HEK293 (cell line): ENCODE data around the gene GLTPD2.

ENCODE experiments used
- PRDM10 ChIP-seq: fragments of 450-650 bp; formaldehyde crosslinking; IDR thresholded peaks from 2 replicates; pipeline ENCODE4 v1.5.1; 2016; ENCODE audit warnings: missing biosample characterization, missing genetic modification characterization
- REST ChIP-seq: fragments of 450-650 bp; formaldehyde crosslinking; IDR thresholded peaks from 2 replicates; pipeline ENCODE4 v1.5.1; 2016; ENCODE audit warnings: missing biosample characterization, missing genetic modification characterization
- SP7 ChIP-seq: fragments of 450-650 bp; formaldehyde crosslinking; IDR thresholded peaks from 2 replicates; pipeline ENCODE4 v1.5.1; 2016; ENCODE audit warnings: missing biosample characterization, missing genetic modification characterization
- TSHZ1 ChIP-seq: fragments of 450-650 bp; formaldehyde crosslinking; IDR thresholded peaks from 2 replicates; pipeline ENCODE4 v1.5.1; 2016; ENCODE audit warnings: missing biosample characterization, missing genetic modification characterization, borderline replicate concordance
- ZBTB1 ChIP-seq: fragments of 450-650 bp; formaldehyde crosslinking; IDR thresholded peaks from 2 replicates; pipeline ENCODE4 v1.5.1; 2016; ENCODE audit warnings: missing biosample characterization, missing genetic modification characterization
- ZBTB44 ChIP-seq: fragments of 450-650 bp; IDR thresholded peaks from 2 replicates; pipeline ENCODE4 v1.5.1; 2018; ENCODE audit warnings: missing biosample characterization, mild to moderate bottlenecking, missing genetic modification characterization
- ZBTB48 ChIP-seq: fragments of 450-650 bp; formaldehyde crosslinking; IDR thresholded peaks from 2 replicates; pipeline ENCODE4 v1.5.1; 2016; ENCODE audit warnings: missing biosample characterization, missing genetic modification characterization
- ZFP69B ChIP-seq: fragments of 450-650 bp; formaldehyde crosslinking; IDR thresholded peaks from 2 replicates; pipeline ENCODE4 v1.5.1; 2016; ENCODE audit warnings: missing biosample characterization, missing genetic modification characterization
- ZNF132 ChIP-seq: fragments of 450-650 bp; formaldehyde crosslinking; IDR thresholded peaks from 2 replicates; pipeline ENCODE4 v1.5.1; 2017; ENCODE audit warnings: missing biosample characterization, missing genetic modification characterization, borderline replicate concordance
- ZNF223 ChIP-seq: fragments of 450-650 bp; formaldehyde crosslinking; IDR thresholded peaks from 2 replicates; pipeline ENCODE4 v1.5.1; 2016; ENCODE audit warnings: missing biosample characterization, missing genetic modification characterization
- ZNF274 ChIP-seq, 2 experiments: fragments of 200-500 bp in 1 of 2; fragments of 450-650 bp in 1 of 2; sonication (Bioruptor generic) in 1 of 2; formaldehyde crosslinking in 1 of 2; IDR thresholded peaks; 2 replicates each; pipeline versions ENCODE4 v1.5.1 to v1.6.1; 2014 to 2016; ENCODE audit warnings: borderline replicate concordance in 1 of 2, inconsistent platforms in 1 of 2, low read length in 1 of 2, missing biosample characterization in 1 of 2, missing genetic modification characterization in 1 of 2
- ZNF341 ChIP-seq: fragments of 450-650 bp; formaldehyde crosslinking; IDR thresholded peaks from 2 replicates; pipeline ENCODE4; 2016; ENCODE audit warnings: low read depth, missing biosample characterization, missing genetic modification characterization
- ZNF366 ChIP-seq: fragments of 450-650 bp; formaldehyde crosslinking; conservative IDR thresholded peaks from 2 replicates; pipeline ENCODE4 v1.5.1; 2016; ENCODE audit warnings: missing biosample characterization, missing genetic modification characterization
- ZNF416 ChIP-seq: fragments of 450-650 bp; formaldehyde crosslinking; IDR thresholded peaks from 2 replicates; pipeline ENCODE4 v1.5.1; 2016; ENCODE audit warnings: missing biosample characterization, missing genetic modification characterization
- ZNF596 ChIP-seq: fragments of 450-650 bp; IDR thresholded peaks from 2 replicates; pipeline ENCODE4 v1.5.0; 2018; ENCODE audit warnings: missing biosample characterization, mild to moderate bottlenecking, missing genetic modification characterization, moderate library complexity
- ZNF670 ChIP-seq: fragments of 450-650 bp; formaldehyde crosslinking; IDR thresholded peaks from 2 replicates; pipeline ENCODE4 v1.5.1; 2016; ENCODE audit warnings: missing biosample characterization, missing genetic modification characterization, low read depth
- ZNF792 ChIP-seq: fragments of 450-650 bp; formaldehyde crosslinking; IDR thresholded peaks from 2 replicates; pipeline ENCODE4 v1.5.1; 2016; ENCODE audit warnings: missing biosample characterization, missing genetic modification characterization
- TF ChIP-seq, protein P1 (sequence below): fragments of 450-650 bp; formaldehyde crosslinking; conservative IDR thresholded peaks from 2 replicates; pipeline ENCODE4 v1.5.1; 2016; ENCODE audit warnings: low read depth, missing biosample characterization, missing genetic modification characterization
- TF ChIP-seq, protein P2 (sequence below): fragments of 450-650 bp; formaldehyde crosslinking; IDR thresholded peaks from 2 replicates; pipeline ENCODE4 v1.5.1; 2017; ENCODE audit warnings: missing biosample characterization, mild to moderate bottlenecking, missing genetic modification characterization, moderate library complexity

GLTPD2 gene

GRCh38 chr17:4833941-4834680 is 45.3 kb downstream of the GLTPD2 start (continued):
- TF ChIP-seq TSHZ1 (tag by site-specific recombination) (no peak), REST (tag by site-specific recombination) (no peak), ZNF274 (IDR thresholded peaks at IDR 0.05; ENCODE audit: low read length) (no peak), ZNF274 (tag by site-specific recombination; IDR thresholded peaks at IDR 0.05; ENCODE audit: borderline replicate concordance) (no peak), ZBTB48 (tag by site-specific recombination) (peak; percentile 88; the same call in 1 of the 2 replicates), ZNF596 (no peak), ZNF416 (no peak), ZNF670 (tag by site-specific recombination) (no peak), ZNF223 (tag by site-specific recombination) (0 out of 2 replicates have a peak, but pooled peaks have one; percentile 36), ZNF792 (tag by site-specific recombination) (no peak), ZNF341 (tag by site-specific recombination) (peak; percentile 47; the same call in 1 of the 2 replicates), ZFP69B (peak; percentile 49), ZNF366 (tag by site-specific recombination) (peak; percentile 95), ZBTB1 (tag by site-specific recombination) (no peak), PRDM10 (tag by site-specific recombination) (peak; percentile 30), SP7 (tag by site-specific recombination) (no peak), ZNF132 (no peak), ZBTB44 (tag by site-specific recombination) (no peak)
- TF ChIP-seq, protein P1, sequence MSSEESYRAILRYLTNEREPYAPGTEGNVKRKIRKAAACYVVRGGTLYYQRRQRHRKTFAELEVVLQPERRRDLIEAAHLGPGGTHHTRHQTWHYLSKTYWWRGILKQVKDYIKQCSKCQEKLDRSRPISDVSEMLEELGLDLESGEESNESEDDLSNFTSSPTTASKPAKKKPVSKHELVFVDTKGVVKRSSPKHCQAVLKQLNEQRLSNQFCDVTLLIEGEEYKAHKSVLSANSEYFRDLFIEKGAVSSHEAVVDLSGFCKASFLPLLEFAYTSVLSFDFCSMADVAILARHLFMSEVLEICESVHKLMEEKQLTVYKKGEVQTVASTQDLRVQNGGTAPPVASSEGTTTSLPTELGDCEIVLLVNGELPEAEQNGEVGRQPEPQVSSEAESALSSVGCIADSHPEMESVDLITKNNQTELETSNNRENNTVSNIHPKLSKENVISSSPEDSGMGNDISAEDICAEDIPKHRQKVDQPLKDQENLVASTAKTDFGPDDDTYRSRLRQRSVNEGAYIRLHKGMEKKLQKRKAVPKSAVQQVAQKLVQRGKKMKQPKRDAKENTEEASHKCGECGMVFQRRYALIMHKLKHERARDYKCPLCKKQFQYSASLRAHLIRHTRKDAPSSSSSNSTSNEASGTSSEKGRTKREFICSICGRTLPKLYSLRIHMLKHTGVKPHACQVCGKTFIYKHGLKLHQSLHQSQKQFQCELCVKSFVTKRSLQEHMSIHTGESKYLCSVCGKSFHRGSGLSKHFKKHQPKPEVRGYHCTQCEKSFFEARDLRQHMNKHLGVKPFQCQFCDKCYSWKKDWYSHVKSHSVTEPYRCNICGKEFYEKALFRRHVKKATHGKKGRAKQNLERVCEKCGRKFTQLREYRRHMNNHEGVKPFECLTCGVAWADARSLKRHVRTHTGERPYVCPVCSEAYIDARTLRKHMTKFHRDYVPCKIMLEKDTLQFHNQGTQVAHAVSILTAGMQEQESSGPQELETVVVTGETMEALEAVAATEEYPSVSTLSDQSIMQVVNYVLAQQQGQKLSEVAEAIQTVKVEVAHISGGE (tag by site-specific recombination), result peak; percentile 75
- TF ChIP-seq, protein P2, sequence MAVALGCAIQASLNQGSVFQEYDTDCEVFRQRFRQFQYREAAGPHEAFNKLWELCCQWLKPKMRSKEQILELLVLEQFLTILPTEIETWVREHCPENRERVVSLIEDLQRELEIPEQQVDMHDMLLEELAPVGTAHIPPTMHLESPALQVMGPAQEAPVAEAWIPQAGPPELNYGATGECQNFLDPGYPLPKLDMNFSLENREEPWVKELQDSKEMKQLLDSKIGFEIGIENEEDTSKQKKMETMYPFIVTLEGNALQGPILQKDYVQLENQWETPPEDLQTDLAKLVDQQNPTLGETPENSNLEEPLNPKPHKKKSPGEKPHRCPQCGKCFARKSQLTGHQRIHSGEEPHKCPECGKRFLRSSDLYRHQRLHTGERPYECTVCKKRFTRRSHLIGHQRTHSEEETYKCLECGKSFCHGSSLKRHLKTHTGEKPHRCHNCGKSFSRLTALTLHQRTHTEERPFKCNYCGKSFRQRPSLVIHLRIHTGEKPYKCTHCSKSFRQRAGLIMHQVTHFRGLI, result no peak
